Panc1 (cell line): ENCODE measurements around the gene PSMA6.

Experiments
- POLR2AphosphoS5 ChIP-seq: IDR thresholded peaks from 2 replicates; pipeline ENCODE4 v1.6.1; 2012; ENCODE audit warnings: mild to moderate bottlenecking, low read depth, low read length, moderate library complexity
- SIN3A ChIP-seq: IDR thresholded peaks from 2 replicates; pipeline ENCODE4 v1.6.1; 2012; ENCODE audit warnings: low read depth, mild to moderate bottlenecking, low read length, moderate library complexity, borderline replicate concordance; ENCODE audit not compliant: insufficient read depth
- TCF7L2 ChIP-seq: IDR thresholded peaks from 2 replicates; pipeline ENCODE4 v1.6.1; 2011; ENCODE audit warnings: mild to moderate bottlenecking, low read depth, low read length, inconsistent platforms
- TF ChIP-seq, protein P1 (sequence below), 2 experiments: IDR thresholded peaks; 2 replicates each; pipeline ENCODE4 v1.6.1; 2011 to 2012; ENCODE audit warnings: low read depth in 2 of 2, control low read depth in 1 of 2, low read length in 1 of 2, mild to moderate bottlenecking in 1 of 2, moderate library complexity in 1 of 2; ENCODE audit not compliant: insufficient read depth in 1 of 2
- TF ChIP-seq, protein P2 (sequence below): fragments of 450-650 bp; IDR thresholded peaks from 2 replicates; pipeline ENCODE4 v1.5.1; 2017; ENCODE audit warnings: mild to moderate bottlenecking

- TF ChIP-seq, protein P1, sequence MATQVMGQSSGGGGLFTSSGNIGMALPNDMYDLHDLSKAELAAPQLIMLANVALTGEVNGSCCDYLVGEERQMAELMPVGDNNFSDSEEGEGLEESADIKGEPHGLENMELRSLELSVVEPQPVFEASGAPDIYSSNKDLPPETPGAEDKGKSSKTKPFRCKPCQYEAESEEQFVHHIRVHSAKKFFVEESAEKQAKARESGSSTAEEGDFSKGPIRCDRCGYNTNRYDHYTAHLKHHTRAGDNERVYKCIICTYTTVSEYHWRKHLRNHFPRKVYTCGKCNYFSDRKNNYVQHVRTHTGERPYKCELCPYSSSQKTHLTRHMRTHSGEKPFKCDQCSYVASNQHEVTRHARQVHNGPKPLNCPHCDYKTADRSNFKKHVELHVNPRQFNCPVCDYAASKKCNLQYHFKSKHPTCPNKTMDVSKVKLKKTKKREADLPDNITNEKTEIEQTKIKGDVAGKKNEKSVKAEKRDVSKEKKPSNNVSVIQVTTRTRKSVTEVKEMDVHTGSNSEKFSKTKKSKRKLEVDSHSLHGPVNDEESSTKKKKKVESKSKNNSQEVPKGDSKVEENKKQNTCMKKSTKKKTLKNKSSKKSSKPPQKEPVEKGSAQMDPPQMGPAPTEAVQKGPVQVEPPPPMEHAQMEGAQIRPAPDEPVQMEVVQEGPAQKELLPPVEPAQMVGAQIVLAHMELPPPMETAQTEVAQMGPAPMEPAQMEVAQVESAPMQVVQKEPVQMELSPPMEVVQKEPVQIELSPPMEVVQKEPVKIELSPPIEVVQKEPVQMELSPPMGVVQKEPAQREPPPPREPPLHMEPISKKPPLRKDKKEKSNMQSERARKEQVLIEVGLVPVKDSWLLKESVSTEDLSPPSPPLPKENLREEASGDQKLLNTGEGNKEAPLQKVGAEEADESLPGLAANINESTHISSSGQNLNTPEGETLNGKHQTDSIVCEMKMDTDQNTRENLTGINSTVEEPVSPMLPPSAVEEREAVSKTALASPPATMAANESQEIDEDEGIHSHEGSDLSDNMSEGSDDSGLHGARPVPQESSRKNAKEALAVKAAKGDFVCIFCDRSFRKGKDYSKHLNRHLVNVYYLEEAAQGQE (IDR thresholded peaks at IDR 0.05; ENCODE audit: insufficient read depth in 1 of 2, low read depth in 2 of 2, low read length in 1 of 2) = no peak
- TF ChIP-seq POLR2AphosphoS5 (no peak), SIN3A (no peak), TCF7L2 (no peak)
- TF ChIP-seq, protein P2, sequence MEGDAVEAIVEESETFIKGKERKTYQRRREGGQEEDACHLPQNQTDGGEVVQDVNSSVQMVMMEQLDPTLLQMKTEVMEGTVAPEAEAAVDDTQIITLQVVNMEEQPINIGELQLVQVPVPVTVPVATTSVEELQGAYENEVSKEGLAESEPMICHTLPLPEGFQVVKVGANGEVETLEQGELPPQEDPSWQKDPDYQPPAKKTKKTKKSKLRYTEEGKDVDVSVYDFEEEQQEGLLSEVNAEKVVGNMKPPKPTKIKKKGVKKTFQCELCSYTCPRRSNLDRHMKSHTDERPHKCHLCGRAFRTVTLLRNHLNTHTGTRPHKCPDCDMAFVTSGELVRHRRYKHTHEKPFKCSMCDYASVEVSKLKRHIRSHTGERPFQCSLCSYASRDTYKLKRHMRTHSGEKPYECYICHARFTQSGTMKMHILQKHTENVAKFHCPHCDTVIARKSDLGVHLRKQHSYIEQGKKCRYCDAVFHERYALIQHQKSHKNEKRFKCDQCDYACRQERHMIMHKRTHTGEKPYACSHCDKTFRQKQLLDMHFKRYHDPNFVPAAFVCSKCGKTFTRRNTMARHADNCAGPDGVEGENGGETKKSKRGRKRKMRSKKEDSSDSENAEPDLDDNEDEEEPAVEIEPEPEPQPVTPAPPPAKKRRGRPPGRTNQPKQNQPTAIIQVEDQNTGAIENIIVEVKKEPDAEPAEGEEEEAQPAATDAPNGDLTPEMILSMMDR = no peak
Measured at GRCh38 chr14:35352274-35353233, 60.4 kb downstream of the PSMA6 start.
